ENCODE measurements around the gene FUT1. TPM values are rescaled to one million over a fixed set of nuclear protein-coding genes. Genes with fewer than 3 reads are reported as not detected.

FUT1 gene
- total RNA-seq: under 1 TPM; 0.09 TPM
- polyA plus RNA-seq: not detected

DNA sequence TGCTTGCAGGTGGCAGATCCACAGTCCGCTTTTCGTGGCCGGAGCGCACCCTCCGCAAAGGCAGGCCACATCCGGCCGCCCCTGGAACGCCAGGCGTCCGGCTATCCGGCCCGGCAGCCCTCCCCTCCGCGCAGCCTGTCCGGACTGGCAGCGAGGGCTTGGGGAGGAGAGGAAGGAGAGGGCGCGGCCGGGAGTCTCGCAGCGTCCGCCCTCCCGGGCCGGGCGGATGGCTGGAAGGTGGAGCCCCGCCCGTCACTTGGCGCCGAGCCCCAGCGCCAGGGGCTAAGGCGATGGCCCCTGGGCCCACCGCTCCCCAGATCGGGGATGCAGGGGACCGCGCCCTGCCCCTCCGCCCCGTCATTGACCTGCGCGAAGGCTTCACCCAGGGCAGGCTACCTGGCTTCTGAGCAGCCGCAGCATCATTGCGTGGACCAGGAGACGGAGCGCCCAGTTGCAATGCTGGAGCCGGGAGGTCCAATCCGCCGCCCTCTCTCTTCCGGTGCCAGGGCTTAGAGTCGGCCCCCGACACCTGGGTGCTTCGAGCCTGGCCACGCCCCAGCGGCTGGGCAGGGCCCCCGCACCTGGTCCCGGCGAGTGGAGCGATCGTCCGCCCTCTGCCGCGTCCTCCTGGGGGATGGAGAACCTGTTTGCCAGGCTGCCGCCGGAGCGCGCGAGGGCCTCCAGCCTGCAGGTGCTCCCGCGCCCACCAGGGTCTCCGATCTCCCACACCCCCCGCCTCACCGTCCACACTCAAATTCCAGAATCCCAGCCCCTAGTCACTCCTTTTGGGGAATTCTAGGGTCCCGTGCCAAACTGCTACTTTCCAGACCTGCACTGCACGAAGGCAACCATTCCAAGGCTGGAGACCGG lies at the start of gene FUT1:
Gene FUT1 (minus strand): TSS at position 146 of the 870 bp plus-strand sequence. CDS start 1,360 bp downstream, outside the sequence.
- peak in 4 of 5 donors; percentile 20 to 62 (median 32) for DNase-seq
- Histone ChIP-seq H3K4me3 (ENCODE audit: low read length) (peak within 1 kb of the TSS; percentile 12), H3K27ac (ENCODE audit: low read depth, low read length) (peak within 1 kb of the TSS; percentile 51), H3K9me3 (ENCODE audit: low read length) (no peaks in the 10 kb centered on the region), H3K27me3 (ENCODE audit: insufficient read depth, low read length, poor library complexity, severe bottlenecking) (no peaks in the 10 kb centered on the region), H3K36me3 (ENCODE audit: insufficient read depth, low read length) (no peaks in the 10 kb centered on the region), H3K4me1 (ENCODE audit: insufficient read depth, low read length) (peaks cover 16% of the 10 kb centered on the region)
- POLR2A ChIA-PET: no interaction called here
- Mint-ChIP-seq H3K27me3 (peaks cover 26 to 34% of the 10 kb centered on the region in 2 donors), H3K4me1 (peaks cover 15 to 18% (median 17%) of the 10 kb centered on the region in 3 donors), H3K36me3 (no peaks in the 10 kb centered on the region), H3K4me3 (peak within 1 kb of the TSS; percentile 58 to 84 (median 77)), H3K9me3 (no peaks in the 10 kb centered on the region), H3K27ac (peak within 1 kb of the TSS in 4 of 8 donors; percentile 14 to 68 (median 31))
- CTCF ChIA-PET: no interaction called here

DNA sequence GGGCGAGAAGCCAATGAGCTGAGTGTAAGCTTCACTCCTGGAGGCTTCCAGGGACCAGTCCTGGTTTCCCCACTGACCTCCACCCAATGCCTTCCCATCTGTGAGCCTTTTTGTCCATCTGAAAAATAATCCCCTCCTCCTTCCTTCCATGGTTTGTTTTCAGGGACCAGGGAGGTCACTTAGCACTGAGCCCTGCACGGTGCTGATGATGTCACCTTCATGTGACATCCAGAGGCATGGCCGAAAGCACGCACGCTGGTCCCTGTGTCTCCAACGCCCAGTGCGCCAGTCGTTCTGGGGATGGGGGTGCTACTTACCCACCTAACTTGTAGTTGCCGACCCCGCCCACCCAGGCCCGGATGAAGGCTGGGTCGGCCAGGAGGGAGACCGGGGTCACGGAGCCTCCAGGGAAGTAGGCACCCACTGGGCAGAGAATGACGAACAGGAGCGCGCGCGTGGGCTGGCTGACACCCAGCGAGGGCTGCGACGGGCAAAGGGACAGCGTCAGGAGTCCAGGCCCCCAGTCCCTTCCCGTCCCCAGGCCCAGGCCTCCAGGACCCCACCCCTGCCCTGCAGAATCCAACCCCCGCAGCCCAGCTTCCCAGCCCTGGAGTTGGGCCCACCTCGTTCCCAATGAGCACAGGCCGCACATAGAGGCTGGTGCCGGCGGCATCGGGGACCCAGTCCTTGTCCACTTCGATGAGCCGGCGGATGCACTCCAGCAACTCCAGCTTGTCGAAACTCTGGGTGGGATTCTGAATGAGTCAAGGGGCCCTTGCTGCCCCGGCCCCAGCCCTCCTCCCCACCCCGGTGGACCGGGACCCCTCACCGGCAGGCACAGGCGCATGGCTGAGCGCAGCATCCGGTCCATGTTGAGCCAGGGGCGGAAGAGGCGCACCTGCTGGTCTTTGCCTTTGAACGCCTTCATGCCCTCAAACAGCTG lies 47.2 kb upstream of the FUT1 start:
- Mint-ChIP-seq H3K27ac (peak overlapping the region in 1 of 8 donors; percentile 29), H3K27me3 (no peaks in the 10 kb centered on the region), H3K9me3 (no peaks in the 10 kb centered on the region), H3K4me1 (peaks cover 5 to 11% (median 8%) of the 10 kb centered on the region in 3 donors), H3K36me3 (peaks cover 0 to 5% (median 0%) of the 10 kb centered on the region in 3 donors), H3K4me3 (no peak overlapping the region)
- no peaks in the 10 kb centered on the region for H3K9me3 ChIP-seq (ENCODE audit: low read length)
- H3K4me3 ChIP-seq (ENCODE audit: low read length): no peak overlapping the region
- ChIA-PET POLR2A (no interaction called here), CTCF (interaction anchor here (0.9 to 2.3 kb wide), 4 partner anchors 11 to 171 kb away, joined by 3 to 6 read pairs (median 4); partner anchors contain the start of gene HSD17B14)
- H3K4me1 ChIP-seq (ENCODE audit: insufficient read depth, low read length): peaks cover 5% of the 10 kb centered on the region
- no peaks in the 10 kb centered on the region for H3K36me3 ChIP-seq (ENCODE audit: insufficient read depth, low read length)
- no peaks in the 10 kb centered on the region for H3K27me3 ChIP-seq (ENCODE audit: insufficient read depth, low read length, poor library complexity, severe bottlenecking)
- DNase-seq: no peak
- H3K27ac ChIP-seq (ENCODE audit: low read depth, low read length): no peak overlapping the region

DNA sequence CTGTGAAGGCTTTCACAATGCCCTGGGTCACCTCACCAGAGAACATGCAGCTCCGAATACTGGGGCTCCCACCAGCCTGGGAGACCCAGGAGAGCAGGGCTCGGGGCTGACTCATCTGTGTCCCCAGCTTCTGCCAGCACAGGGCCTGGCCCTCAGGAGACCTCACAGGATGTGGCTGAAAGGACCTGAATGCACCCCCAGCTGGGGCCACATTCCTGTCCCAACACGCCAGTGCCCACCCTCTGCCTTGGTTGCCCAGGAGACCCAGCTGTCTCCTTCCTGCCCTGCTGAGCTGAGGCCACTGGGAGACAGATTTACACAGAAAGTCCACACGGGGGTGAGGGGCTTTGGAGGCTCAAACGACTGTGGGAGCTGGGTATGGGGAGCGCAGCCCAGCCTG lies 46.5 kb upstream of the FUT1 start:
- POLR2A ChIA-PET: no interaction called here
- H3K27ac Mint-ChIP-seq: peak overlapping the region in 1 of 8 donors; percentile 54
- no peak for DNase-seq
- H3K36me3 Mint-ChIP-seq: peaks cover 0 to 5% (median 0%) of the 10 kb centered on the region in 3 donors
- Histone ChIP-seq H3K36me3 (ENCODE audit: insufficient read depth, low read length) (no peaks in the 10 kb centered on the region), H3K27me3 (ENCODE audit: insufficient read depth, low read length, poor library complexity, severe bottlenecking) (no peaks in the 10 kb centered on the region), H3K4me1 (ENCODE audit: insufficient read depth, low read length) (peaks cover 6% of the 10 kb centered on the region), H3K9me3 (ENCODE audit: low read length) (no peaks in the 10 kb centered on the region), H3K27ac (ENCODE audit: low read depth, low read length) (no peak overlapping the region), H3K4me3 (ENCODE audit: low read length) (no peak overlapping the region)
- no peaks in the 10 kb centered on the region for H3K27me3 Mint-ChIP-seq
- H3K4me3 Mint-ChIP-seq: no peak overlapping the region
- no peaks in the 10 kb centered on the region for H3K9me3 Mint-ChIP-seq
- peaks cover 5 to 14% (median 8%) of the 10 kb centered on the region in 3 donors for H3K4me1 Mint-ChIP-seq
- CTCF ChIA-PET: interaction anchor here (0.7 to 2.3 kb wide), 4 partner anchors 11 to 172 kb away, joined by 3 to 6 read pairs (median 4); partner anchors contain the start of gene HSD17B14

DNA sequence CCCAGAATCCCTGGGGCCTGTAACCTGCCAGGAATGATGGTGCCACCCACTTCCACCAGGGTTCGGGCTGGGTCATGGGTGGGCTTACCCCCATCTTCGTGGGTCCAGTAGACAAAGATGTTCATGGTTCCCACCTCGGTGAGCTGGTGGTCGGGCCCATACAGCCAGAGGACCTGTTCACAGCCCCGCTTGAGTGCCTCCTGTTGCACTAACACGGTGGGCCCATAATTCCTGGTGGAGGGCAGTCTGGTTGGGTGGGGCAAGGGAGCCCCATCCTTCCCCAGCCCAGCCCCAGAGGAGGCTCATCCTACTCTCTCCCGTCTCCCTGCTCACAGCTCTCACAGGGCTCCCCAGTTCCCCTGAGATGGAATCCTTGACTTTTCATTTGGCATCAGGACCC lies 44.7 kb upstream of the FUT1 start:
- POLR2A ChIA-PET: no interaction called here
- no peak overlapping the region for H3K27ac Mint-ChIP-seq

DNA sequence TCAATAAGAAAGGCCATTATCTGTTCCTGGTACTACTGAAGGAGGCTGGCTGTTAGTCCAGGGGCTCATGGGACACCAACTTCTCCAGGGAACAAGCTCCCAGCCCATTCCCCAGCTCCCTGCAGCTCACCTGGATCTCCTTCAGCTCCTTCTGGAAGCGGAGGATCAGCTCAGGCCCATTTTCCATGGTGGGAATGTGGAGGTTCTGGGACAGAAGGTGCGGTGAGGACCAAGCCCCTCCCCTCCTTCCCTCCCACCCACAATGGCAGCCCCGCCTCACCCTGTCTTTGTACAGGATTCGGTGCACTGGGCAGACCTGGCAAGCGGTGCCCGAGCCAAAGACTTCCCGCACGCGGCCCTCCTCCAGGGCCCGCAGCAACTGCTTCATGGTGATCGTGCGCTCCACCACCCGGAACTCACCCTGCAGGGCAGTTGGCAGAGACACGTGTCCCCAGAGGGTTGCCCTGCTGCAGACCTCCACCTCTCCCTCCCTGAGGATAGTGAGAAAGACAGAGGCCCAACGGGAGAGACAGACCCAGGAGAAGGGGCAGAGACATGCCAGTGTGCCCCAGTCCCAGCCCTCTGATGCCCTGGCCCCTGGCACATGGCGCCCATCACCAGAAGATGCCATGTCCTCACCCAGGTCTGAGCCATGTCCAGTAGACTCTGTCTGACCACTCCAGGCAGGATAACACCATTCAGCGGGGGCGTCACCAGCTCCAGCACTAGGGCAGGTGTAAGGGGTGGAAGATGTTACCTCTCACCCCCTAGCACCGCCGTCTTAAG lies 44.0 kb upstream of the FUT1 start:
- Mint-ChIP-seq H3K4me1 (peaks cover 5 to 14% (median 8%) of the 10 kb centered on the region in 3 donors), H3K9me3 (no peaks in the 10 kb centered on the region), H3K27me3 (no peaks in the 10 kb centered on the region), H3K27ac (no peak overlapping the region), H3K4me3 (no peak overlapping the region), H3K36me3 (peaks cover 0 to 5% (median 0%) of the 10 kb centered on the region in 3 donors)
- H3K4me3 ChIP-seq (ENCODE audit: low read length): no peak overlapping the region
- no peak overlapping the region for H3K27ac ChIP-seq (ENCODE audit: low read depth, low read length)
- ChIA-PET POLR2A (interaction anchor here (0.8 kb wide), 1 partner anchor 11 kb away, joined by 3 read pairs; no protein-coding TSS in a partner anchor), CTCF (interaction anchor here (1.0 to 3.6 kb wide), 16 partner anchors 7 to 197 kb away, joined by 3 to 33 read pairs (median 6); partner anchors contain the start of genes FTL, GYS1, HSD17B14 and PPP1R15A)
- H3K9me3 ChIP-seq (ENCODE audit: low read length): no peaks in the 10 kb centered on the region
- H3K4me1 ChIP-seq (ENCODE audit: insufficient read depth, low read length): peaks cover 6% of the 10 kb centered on the region
- no peak for DNase-seq
- H3K36me3 ChIP-seq (ENCODE audit: insufficient read depth, low read length): no peaks in the 10 kb centered on the region
- no peaks in the 10 kb centered on the region for H3K27me3 ChIP-seq (ENCODE audit: insufficient read depth, low read length, poor library complexity, severe bottlenecking)

More for the DNA sequence above, 44.7 kb upstream of the FUT1 start:
- no peaks in the 10 kb centered on the region for H3K27me3 ChIP-seq (ENCODE audit: insufficient read depth, low read length, poor library complexity, severe bottlenecking)
- no peaks in the 10 kb centered on the region for H3K27me3 Mint-ChIP-seq
- CTCF ChIA-PET: interaction anchor here (1.1 kb wide), 1 partner anchor 9 kb away, joined by 3 read pairs; no protein-coding TSS in a partner anchor
- no peaks in the 10 kb centered on the region for H3K36me3 ChIP-seq (ENCODE audit: insufficient read depth, low read length)
- no peak overlapping the region for H3K4me3 ChIP-seq (ENCODE audit: low read length)
- no peak overlapping the region for H3K27ac ChIP-seq (ENCODE audit: low read depth, low read length)
- peaks cover 5 to 14% (median 8%) of the 10 kb centered on the region in 3 donors for H3K4me1 Mint-ChIP-seq
- H3K9me3 ChIP-seq (ENCODE audit: low read length): no peaks in the 10 kb centered on the region
- DNase-seq: no peak
- no peak overlapping the region for H3K4me3 Mint-ChIP-seq
- peaks cover 0 to 5% (median 0%) of the 10 kb centered on the region in 3 donors for H3K36me3 Mint-ChIP-seq
- peaks cover 6% of the 10 kb centered on the region for H3K4me1 ChIP-seq (ENCODE audit: insufficient read depth, low read length)
- no peaks in the 10 kb centered on the region for H3K9me3 Mint-ChIP-seq

DNA sequence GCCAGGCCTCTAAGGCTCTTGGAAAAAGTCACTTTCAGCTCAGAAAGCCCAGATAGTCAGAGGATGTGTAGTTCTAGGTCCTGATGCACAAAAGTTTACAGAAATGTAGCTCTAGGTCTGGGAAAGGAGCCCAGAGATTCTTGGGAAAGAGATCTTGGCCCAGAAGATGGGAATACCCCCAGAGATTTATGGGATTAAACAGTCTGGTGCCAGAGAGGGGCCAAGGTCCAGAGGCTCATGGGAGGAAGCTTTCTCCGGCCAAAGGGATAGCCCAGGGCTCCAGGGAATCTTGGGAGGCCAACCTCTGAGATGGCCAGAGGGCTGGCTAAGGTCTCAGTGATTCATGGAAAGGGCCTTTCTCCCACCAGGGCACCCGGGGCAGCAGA lies 43.2 kb upstream of the FUT1 start:
- peak overlapping the region; percentile 85 to 98 (median 96) for H3K4me3 Mint-ChIP-seq
- Histone ChIP-seq H3K27ac (ENCODE audit: low read depth, low read length) (peak overlapping the region; percentile 45), H3K27me3 (ENCODE audit: insufficient read depth, low read length, poor library complexity, severe bottlenecking) (no peaks in the 10 kb centered on the region), H3K36me3 (ENCODE audit: insufficient read depth, low read length) (no peaks in the 10 kb centered on the region), H3K9me3 (ENCODE audit: low read length) (no peaks in the 10 kb centered on the region), H3K4me3 (ENCODE audit: low read length) (peak overlapping the region; percentile 96), H3K4me1 (ENCODE audit: insufficient read depth, low read length) (peaks cover 6% of the 10 kb centered on the region)
- peak overlapping the region in 7 of 8 donors; percentile 79 to 96 (median 95) for H3K27ac Mint-ChIP-seq
- DNase-seq: no peak
- POLR2A ChIA-PET: interaction anchor here (0.7 to 1.4 kb wide), 8 partner anchors 12 to 198 kb away, joined by 3 to 5 read pairs (median 4); partner anchors contain the start of genes NUCB1 and RUVBL2
- H3K27me3 Mint-ChIP-seq: no peaks in the 10 kb centered on the region
- CTCF ChIA-PET: interaction anchor here (0.6 to 3.6 kb wide), 33 partner anchors 8 to 332 kb away, joined by 3 to 33 read pairs (median 5); partner anchors contain the start of genes BCAT2, CA11, FTL and GYS1
- H3K9me3 Mint-ChIP-seq: no peaks in the 10 kb centered on the region
- H3K4me1 Mint-ChIP-seq: peaks cover 5 to 14% (median 8%) of the 10 kb centered on the region in 3 donors
- peaks cover 0 to 5% (median 0%) of the 10 kb centered on the region in 3 donors for H3K36me3 Mint-ChIP-seq
